GM12892 (cell line): Measurements from ENCODE around the gene CARMIL1.

Experiments
- DNase-seq: peaks from one replicate; pipeline ENCODE4 v3.0.0; 2011; ENCODE audit not compliant: insufficient read length
- FAIRE-seq: peaks from 2 replicates; lab custom pipeline; 2011; peaks lifted over from hg19 to GRCh38; lab: Jason Lieb, UNC
- POLR2A ChIP-seq: IDR thresholded peaks from 2 replicates; pipeline ENCODE4 v1.6.1; 2011; ENCODE audit warnings: low read depth, low read length, control low read depth
- POLR2AphosphoS5 ChIP-seq: IDR thresholded peaks from 2 replicates; pipeline ENCODE4 v1.6.1; 2011; ENCODE audit warnings: low read depth, low read length, control low read depth
- TAF1 ChIP-seq: IDR thresholded peaks from 2 replicates; pipeline ENCODE4 v1.6.1; 2011; ENCODE audit warnings: low read depth, mild to moderate bottlenecking, control low read depth, low read length, borderline replicate concordance

The CARMIL1 gene

GRCh38 chr6:25404693-25405169, 125.6 kb downstream of the CARMIL1 start:
- DNase-seq: peak; percentile 9
- peak; percentile 96 for FAIRE-seq
- no peak; the same call in 1 of the 2 replicates for TF ChIP-seq POLR2A
- no peak for TF ChIP-seq TAF1
- no peak for TF ChIP-seq POLR2AphosphoS5

- DNase-seq (no peak), FAIRE-seq (no peak)
- TF ChIP-seq POLR2A (no peak), POLR2AphosphoS5 (no peak), TAF1 (no peak)
Observed at GRCh38 chr6:25405442-25405841, 126.3 kb downstream of the CARMIL1 start.

- FAIRE-seq: no peak
- no peak for TF ChIP-seq POLR2A
- no peak for TF ChIP-seq POLR2AphosphoS5
- no peak for TF ChIP-seq TAF1
- DNase-seq: no peak
Observed at GRCh38 chr6:25407431-25407830, 128.3 kb downstream of the CARMIL1 start.

- no peak for TF ChIP-seq POLR2A
- TF ChIP-seq POLR2AphosphoS5: no peak
- no peak for TF ChIP-seq TAF1
- no peak for DNase-seq
- no peak for FAIRE-seq
Observed at GRCh38 chr6:25410102-25410501, 130.9 kb downstream of the CARMIL1 start.

- TF ChIP-seq POLR2A (no peak), POLR2AphosphoS5 (no peak), TAF1 (no peak)
- DNase-seq: no peak
- FAIRE-seq: peak; percentile 38
Observed at GRCh38 chr6:25411316-25411950, 132.3 kb downstream of the CARMIL1 start.

- TF ChIP-seq POLR2AphosphoS5 (no peak), TAF1 (no peak), POLR2A (no peak)
- FAIRE-seq (peak; percentile 24), DNase-seq (no peak)
Observed at GRCh38 chr6:25413207-25413905, 134.2 kb downstream of the CARMIL1 start.

DNA sequence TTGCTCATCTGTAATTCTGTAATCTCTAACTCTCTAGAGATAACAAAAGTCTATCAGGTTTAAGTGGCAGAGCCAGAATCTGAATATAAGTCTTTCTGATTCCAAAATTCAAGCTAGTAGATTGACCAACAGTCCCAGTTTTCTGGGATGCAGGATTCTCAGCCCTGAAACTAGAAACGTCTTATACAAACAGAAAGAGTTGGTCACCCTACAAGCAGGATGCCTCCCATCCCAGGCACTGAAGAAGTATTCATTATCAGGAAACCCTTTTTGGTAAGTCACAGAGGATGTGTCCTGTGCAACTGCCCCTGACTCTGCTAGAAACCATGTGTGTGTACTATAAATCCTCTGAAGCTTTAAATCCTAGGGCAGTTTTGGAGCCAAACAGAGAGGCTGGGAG, 135.0 kb downstream of the CARMIL1 start:
- FAIRE-seq: no peak
- TF ChIP-seq TAF1 (no peak), POLR2AphosphoS5 (no peak), POLR2A (no peak)
- DNase-seq: no peak

- DNase-seq: no peak
- FAIRE-seq: no peak
- TF ChIP-seq TAF1: no peak
- TF ChIP-seq POLR2A: no peak
- no peak for TF ChIP-seq POLR2AphosphoS5
Observed at GRCh38 chr6:25414755-25415154, 135.6 kb downstream of the CARMIL1 start.

DNA sequence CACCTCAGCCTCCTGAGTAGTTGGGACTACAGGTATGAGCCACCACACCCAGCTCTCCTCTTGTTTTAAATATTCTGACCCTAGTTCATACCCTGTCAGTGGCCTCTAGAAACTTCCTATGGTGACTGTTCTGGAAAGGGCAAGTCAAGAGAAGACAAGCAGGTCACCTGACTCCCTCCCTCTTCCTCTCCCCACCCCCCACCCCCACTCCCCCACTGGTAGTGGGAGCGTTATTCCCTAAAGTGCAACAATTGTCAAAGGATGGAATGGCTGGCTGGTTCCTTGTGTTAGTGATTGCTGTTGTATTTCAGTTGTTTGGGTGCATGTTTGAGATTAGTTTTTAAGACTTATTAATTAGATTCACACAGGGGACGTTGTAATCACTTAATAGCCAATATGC, 136.1 kb downstream of the CARMIL1 start:
- TF ChIP-seq POLR2A (no peak), POLR2AphosphoS5 (no peak), TAF1 (no peak)
- DNase-seq (no peak), FAIRE-seq (peak; percentile 51)

DNA sequence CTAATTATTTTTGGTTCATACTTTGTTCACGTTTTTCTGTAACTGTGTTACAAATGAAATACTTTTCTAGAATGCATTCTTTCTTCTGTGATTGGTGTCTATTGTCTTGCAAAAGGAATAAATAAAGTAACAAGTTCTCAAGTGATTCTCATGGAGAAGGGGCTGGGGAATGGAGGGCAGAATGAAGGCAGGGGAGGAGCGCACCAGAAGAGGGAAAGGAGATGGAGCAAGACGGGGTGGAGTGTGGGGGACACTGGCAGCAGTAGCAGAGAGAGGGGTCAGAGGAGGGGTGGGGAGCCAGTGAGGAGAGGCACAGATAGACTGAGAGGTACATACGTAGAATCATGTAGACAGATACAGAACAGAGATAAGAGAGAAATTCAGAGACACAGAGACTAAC, 136.5 kb downstream of the CARMIL1 start:
- DNase-seq: no peak
- TF ChIP-seq POLR2A: no peak
- no peak for TF ChIP-seq POLR2AphosphoS5
- TF ChIP-seq TAF1: no peak
- FAIRE-seq: no peak

DNA sequence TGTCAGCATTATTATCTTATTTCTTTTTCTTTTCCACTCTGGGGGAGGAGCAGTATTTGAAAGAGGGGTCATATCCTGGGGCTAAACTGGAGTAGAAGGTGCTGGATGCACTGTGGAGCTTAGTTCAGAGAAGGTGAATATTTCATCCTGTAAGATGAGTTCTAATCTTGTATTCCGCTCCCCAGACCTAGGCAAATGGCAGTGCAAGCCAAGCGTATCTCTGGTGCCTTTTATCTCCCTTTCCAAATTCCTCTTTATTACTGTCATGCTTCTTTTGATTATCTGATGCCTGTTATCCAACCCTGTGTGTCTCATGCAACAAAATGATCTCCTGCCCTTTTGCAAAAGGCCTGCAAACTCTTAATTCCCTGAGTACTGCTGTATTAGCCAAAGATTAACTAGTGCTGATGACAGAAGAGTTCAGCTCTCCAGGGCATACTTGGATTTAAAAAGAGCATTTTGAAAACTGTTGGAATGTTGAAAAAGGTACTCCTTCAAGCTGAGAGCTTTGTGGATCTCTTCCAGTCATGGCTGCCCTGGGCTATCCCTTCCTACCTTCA, 138.0 kb downstream of the CARMIL1 start:
- no peak for DNase-seq
- TF ChIP-seq TAF1 (no peak), POLR2AphosphoS5 (no peak), POLR2A (no peak)
- FAIRE-seq: no peak
